Right lobe of liver (tissue), 6 donors: ENCODE data around the gene ANAPC15. TPM values are rescaled to one million over a fixed set of nuclear protein-coding genes. Genes with fewer than 3 reads are reported as not detected.

ENCODE experiments used
- ATAC-seq, 4 donors: fragments of 200-7000 bp; cut with Tn5 transposase; one replicate each; pipeline ENCODE4 v1.9.1; 2020; ENCODE audit warnings: mild to moderate bottlenecking in 4 of 4, moderate library complexity in 4 of 4
- DNase-seq, 3 donors: peaks; one replicate each; pipeline ENCODE4 v3.0.0-alpha.2; 2020
- H3K27ac ChIP-seq, 3 donors: fragments of 200-600 bp; one replicate each; pipeline ENCODE4 v1.8.0; 2022
- H3K27me3 ChIP-seq, 2 donors: fragments of 200-600 bp; one replicate each; pipeline ENCODE4 v1.8.0; 2022
- H3K36me3 ChIP-seq, 4 donors: fragments of 200-600 bp; sonication (generic) in 1 of 4; one replicate each; pipeline versions ENCODE4 v1.5.1 to v1.8.0; 2017 to 2022; ENCODE audit warnings: control low read depth in 1 of 4
- H3K4me1 ChIP-seq, 4 donors: fragments of 200-600 bp; sonication (generic) in 1 of 4; one replicate each; pipeline versions ENCODE4 v1.5.1 to v1.8.0; 2017 to 2022; ENCODE audit warnings: control low read depth in 1 of 4
- H3K4me3 ChIP-seq, 3 donors: fragments of 200-600 bp; one replicate each; pipeline ENCODE4 v1.8.0; 2022
- H3K9me3 ChIP-seq, 4 donors: fragments of 200-600 bp; sonication (generic) in 1 of 4; one replicate each; pipeline versions ENCODE4 v1.5.1 to v1.8.0; 2017 to 2022; ENCODE audit warnings: control low read depth in 1 of 4
- CTCF ChIP-seq, 4 donors: fragments of 200-600 bp in 3 of 4; fragments of 450-650 bp in 1 of 4; IDR thresholded peaks; one replicate each; pipeline versions ENCODE4 v1.5.1 to v1.8.0; 2016 to 2022; ENCODE audit warnings: antibody characterized with exemption in 4 of 4, mild to moderate bottlenecking in 2 of 4
- POLR2A ChIP-seq: fragments of 450-650 bp; IDR thresholded peaks from one replicate; pipeline ENCODE4 v1.6.1; 2017; ENCODE audit warnings: antibody characterized with exemption, mild to moderate bottlenecking
- WGBS: methylation state at CpG from one replicate; pipeline ENCODE4 v1.1.6; 2018; ENCODE audit warnings: low coverage, low lambda C conversion rate; ENCODE audit not compliant: insufficient coverage; ENCODE audit errors: missing lambda C conversion rate; 5-methylcytosine and 5-hydroxymethylcytosine counted together
- intact Hi-C, 2 donors: fragments of 100-400 bp; cut with DNase I; formaldehyde crosslinking; loops; one replicate each; pipeline versions ENCODE4 v1.11.2 to v1.14.1; 2022
- total RNA-seq, 6 experiments: library from RNA; depleted of rRNA in 2 of 6; stranded (reverse); fragments of >200 nt in 2 of 6; fragmentation: NEBNext Ultra II Directional in 3 of 6; extraction: Animal tissue kit (Norgen Biotek cat#: 25700) in 3 of 6; gene quantifications; one replicate each; pipeline versions ENCODE4 v1.1.0 to v1.2.4, GENCODE V29; 2016 to 2023
- donor health status: DM: no; HTN: yes; CAD: no.
- donor health status: DM: no; HTN: no; CAD: no.
- donor health status: DM: no; HTN: no; CAD: no.
- donor health status: DM: no; HTN: yes; CAD: no.
- donor health status: DM: no; HTN: yes; CAD: no.

The ANAPC15 gene
- total RNA-seq, 6 experiments from 2014 or later = 11.8 to 17.0 (median 14.2) TPM

GRCh38 chr11:72127923-72128322 lies 15.4 kb upstream of the ANAPC15 start:
- 43% methylated on average over 2 of the region's 2 CpGs for WGBS
- DNase-seq (no peak), ATAC-seq (no peak)
- no peak overlapping the region for H3K27ac ChIP-seq
- TF ChIP-seq CTCF (IDR thresholded peaks at IDR 0.05) = no peak
- TF ChIP-seq POLR2A = no peak
- no peaks in the 10 kb centered on the region for H3K9me3 ChIP-seq
- no peaks in the 10 kb centered on the region for H3K4me1 ChIP-seq
- no peaks in the 10 kb centered on the region for H3K36me3 ChIP-seq
- H3K27me3 ChIP-seq = no peaks in the 10 kb centered on the region
- no peak overlapping the region for H3K4me3 ChIP-seq
- intact Hi-C loops = no loop called here

GRCh38 chr11:72125956-72126355 lies 13.5 kb upstream of the ANAPC15 start:
- Histone ChIP-seq H3K27ac (no peak overlapping the region), H3K4me1 (no peaks in the 10 kb centered on the region), H3K27me3 (no peaks in the 10 kb centered on the region), H3K4me3 (no peak overlapping the region), H3K9me3 (no peaks in the 10 kb centered on the region), H3K36me3 (no peaks in the 10 kb centered on the region)
- WGBS = 67% methylated on average over 1 of the region's 1 CpG
- TF ChIP-seq CTCF (IDR thresholded peaks at IDR 0.05) = no peak
- no peak for TF ChIP-seq POLR2A
- intact Hi-C loops = no loop called here
- no peak for DNase-seq
- no peak for ATAC-seq

- Histone ChIP-seq H3K36me3 (no peaks in the 10 kb centered on the region), H3K27me3 (no peaks in the 10 kb centered on the region), H3K9me3 (no peaks in the 10 kb centered on the region), H3K4me1 (no peaks in the 10 kb centered on the region), H3K27ac (no peak overlapping the region), H3K4me3 (no peak overlapping the region)
- ATAC-seq (peak in 1 of 4 donors; percentile 27), DNase-seq (no peak)
- intact Hi-C loops = no loop called here
- 80% methylated on average over 1 of the region's 6 CpGs for WGBS
- TF ChIP-seq POLR2A = no peak
- no peak for TF ChIP-seq CTCF (IDR thresholded peaks at IDR 0.05)
Observed at GRCh38 chr11:72124046-72124445, 11.6 kb upstream of the ANAPC15 start.

- no peak overlapping the region for H3K27ac ChIP-seq
- ATAC-seq = no peak
Observed at GRCh38 chr11:72123117-72123653, 10.7 kb upstream of the ANAPC15 start.

More at GRCh38 chr11:72123117-72123653, 10.7 kb upstream of the ANAPC15 start:
- Histone ChIP-seq H3K9me3 (no peaks in the 10 kb centered on the region), H3K36me3 (no peaks in the 10 kb centered on the region), H3K4me3 (no peak overlapping the region), H3K27me3 (no peaks in the 10 kb centered on the region), H3K4me1 (no peaks in the 10 kb centered on the region)
- 69% methylated on average over 2 of the region's 3 CpGs for WGBS
- DNase-seq = no peak
- intact Hi-C loops = no loop called here
- TF ChIP-seq POLR2A = no peak
- no peak for TF ChIP-seq CTCF (IDR thresholded peaks at IDR 0.05)
